H9 (cell line): ENCODE data around the gene CLEC9A. TPM values are rescaled to one million over a fixed set of nuclear protein-coding genes. Genes with fewer than 3 reads are reported as not detected.

Source experiments
- DNase-seq: peaks from one replicate; pipeline ENCODE4 v3.0.0-alpha.2; 2017
- H2AFZ ChIP-seq: one replicate; pipeline ENCODE4 v1.6.1; 2013; ENCODE audit warnings: mild to moderate bottlenecking, low read length, control low read depth, moderate library complexity
- H2AK5ac ChIP-seq: 2 replicates; pipeline ENCODE4 v1.6.1; 2013; ENCODE audit warnings: low read length, control low read depth, mixed read lengths; ENCODE audit not compliant: insufficient read length
- H2BK120ac ChIP-seq: one replicate; pipeline ENCODE4 v1.6.1; 2013; ENCODE audit warnings: low read depth, mild to moderate bottlenecking, low read length, control low read depth, inconsistent platforms; ENCODE audit not compliant: poor library complexity, severe bottlenecking
- H2BK12ac ChIP-seq: 2 replicates; pipeline ENCODE4 v1.6.1; 2013; ENCODE audit warnings: low read length, control low read depth, mixed read lengths, low read depth; ENCODE audit not compliant: insufficient read length
- H2BK15ac ChIP-seq: 2 replicates; pipeline ENCODE4 v1.6.1; 2013; ENCODE audit warnings: low read depth, low read length, control low read depth
- H2BK20ac ChIP-seq: one replicate; pipeline ENCODE4 v1.6.1; 2013; ENCODE audit warnings: low read depth, mild to moderate bottlenecking, low read length, control low read depth, inconsistent platforms; ENCODE audit not compliant: poor library complexity, severe bottlenecking
- H2BK5ac ChIP-seq: 2 replicates; pipeline ENCODE4 v1.6.1; 2013; ENCODE audit warnings: low read length, control low read depth, mixed read lengths; ENCODE audit not compliant: insufficient read length
- H3K14ac ChIP-seq: 2 replicates; pipeline ENCODE4 v1.6.1; 2013; ENCODE audit warnings: low read length, control low read depth; ENCODE audit not compliant: insufficient read depth
- H3K18ac ChIP-seq: 2 replicates; pipeline ENCODE4 v1.6.1; 2013; ENCODE audit warnings: low read depth, mild to moderate bottlenecking, mixed read lengths, low read length, control low read depth; ENCODE audit not compliant: insufficient read length
- H3K23ac ChIP-seq: 2 replicates; pipeline ENCODE4 v1.6.1; 2013; ENCODE audit warnings: low read length, control low read depth, mixed read lengths, low read depth; ENCODE audit not compliant: insufficient read length
- H3K23me2 ChIP-seq: 2 replicates; pipeline ENCODE4 v1.6.1; 2013; ENCODE audit warnings: low read depth, mild to moderate bottlenecking, mixed read lengths, low read length, control low read depth; ENCODE audit not compliant: insufficient read length, poor library complexity, severe bottlenecking
- H3K27ac ChIP-seq: 2 replicates; pipeline ENCODE4 v1.5.1; 2013; ENCODE audit warnings: low read length, control low read depth, mixed read lengths, low read depth; ENCODE audit not compliant: insufficient read length
- H3K27me3 ChIP-seq: 2 replicates; pipeline ENCODE4 v1.6.1; 2013; ENCODE audit warnings: low read length, control low read depth, inconsistent platforms; ENCODE audit not compliant: insufficient read depth
- H3K4ac ChIP-seq: 2 replicates; pipeline ENCODE4 v1.6.1; 2013; ENCODE audit warnings: low read depth, mild to moderate bottlenecking, control low read depth, inconsistent platforms, low read length, moderate library complexity
- H3K4me1 ChIP-seq: 2 replicates; pipeline ENCODE4 v1.6.1; 2013; ENCODE audit warnings: low read length, control low read depth, inconsistent platforms; ENCODE audit not compliant: insufficient read depth
- H3K4me2 ChIP-seq: 2 replicates; pipeline ENCODE4 v1.6.1; 2013; ENCODE audit warnings: low read length, control low read depth, mixed read lengths; ENCODE audit not compliant: insufficient read length, insufficient read depth
- H3K56ac ChIP-seq: 2 replicates; pipeline ENCODE4 v1.6.1; 2013; ENCODE audit warnings: low read depth, mild to moderate bottlenecking, mixed read lengths, low read length, control low read depth; ENCODE audit not compliant: insufficient read length
- H3K79me1 ChIP-seq: 2 replicates; pipeline ENCODE4 v1.6.1; 2013; ENCODE audit warnings: low read depth, mild to moderate bottlenecking, moderate library complexity, low read length, control low read depth, inconsistent platforms; ENCODE audit not compliant: insufficient read depth, poor library complexity, severe bottlenecking
- H3K79me2 ChIP-seq: 2 replicates; pipeline ENCODE4 v1.6.1; 2013; ENCODE audit warnings: low read length, control low read depth, inconsistent platforms; ENCODE audit not compliant: insufficient read depth
- H3K9ac ChIP-seq: 2 replicates; pipeline ENCODE4 v1.6.1; 2013; ENCODE audit warnings: low read length, control low read depth, mixed read lengths; ENCODE audit not compliant: insufficient read length; ENCODE audit errors: extremely low read depth
- H3K9me3 ChIP-seq: one replicate; pipeline ENCODE4 v1.6.1; 2013; ENCODE audit warnings: low read depth, low read length, inconsistent platforms; ENCODE audit not compliant: control insufficient read depth
- H3T11ph ChIP-seq: one replicate; pipeline ENCODE4 v1.6.1; 2013; ENCODE audit warnings: mild to moderate bottlenecking, low read length, control low read depth, inconsistent platforms
- H4K20me1 ChIP-seq: one replicate; pipeline ENCODE4 v1.6.1; 2013; ENCODE audit not compliant: control insufficient read depth, insufficient read length, insufficient read depth
- H4K5ac ChIP-seq: 2 replicates; pipeline ENCODE4 v1.6.1; 2013; ENCODE audit warnings: low read depth, mild to moderate bottlenecking, mixed read lengths, low read length, control low read depth; ENCODE audit not compliant: insufficient read length
- H4K8ac ChIP-seq: replicated peaks from 2 replicates; pipeline ENCODE4 v1.6.1; 2013; ENCODE audit warnings: low read length, control low read depth, mixed read lengths, low read depth; ENCODE audit not compliant: insufficient read length
- H4K91ac ChIP-seq: 2 replicates; pipeline ENCODE4 v1.6.1; 2013; ENCODE audit warnings: low read depth, mild to moderate bottlenecking, moderate library complexity, mixed read lengths, low read length, control low read depth; ENCODE audit not compliant: insufficient read length
- H3K27ac Mint-ChIP-seq, 3 experiments: 2 replicates in 2 of 3; 3 replicates in 1 of 3; pipeline ENCODE4 v1.8.0; 2020 to 2021; ENCODE audit warnings: mixed read lengths in 3 of 3, mild to moderate bottlenecking in 1 of 3, moderate library complexity in 1 of 3
- H3K27me3 Mint-ChIP-seq: 2 replicates; pipeline ENCODE4 v1.8.0; 2021; ENCODE audit warnings: low read depth, mild to moderate bottlenecking, moderate library complexity, mixed read lengths
- H3K36me3 Mint-ChIP-seq, 3 experiments: 2 replicates in 2 of 3; 3 replicates in 1 of 3; pipeline ENCODE4 v1.8.0; 2020 to 2021; ENCODE audit warnings: low read depth in 3 of 3, mixed read lengths in 3 of 3; ENCODE audit not compliant: insufficient read depth in 1 of 3
- H3K4me1 Mint-ChIP-seq, 2 experiments: 2 replicates each; pipeline ENCODE4 v1.8.0; 2020; ENCODE audit warnings: mixed read lengths in 2 of 2
- H3K4me3 Mint-ChIP-seq, 2 experiments: 2 replicates in 1 of 2; 3 replicates in 1 of 2; pipeline ENCODE4 v1.8.0; 2020 to 2021; ENCODE audit warnings: mild to moderate bottlenecking in 2 of 2, mixed read lengths in 2 of 2, moderate library complexity in 1 of 2
- H3K9me3 Mint-ChIP-seq, 2 experiments: 2 replicates in 1 of 2; 3 replicates in 1 of 2; pipeline ENCODE4 v1.8.0; 2020; ENCODE audit warnings: mild to moderate bottlenecking in 2 of 2, mixed read lengths in 2 of 2, moderate library complexity in 1 of 2
- CTCF ChIP-seq: fragments of 200-600 bp; sonication (generic); conservative IDR thresholded peaks from 3 replicates; pipeline ENCODE4 v1.8.0; 2021; ENCODE audit warnings: antibody characterized with exemption, mild to moderate bottlenecking
- WGBS: extraction: QIAGEN DNeasy Blood & Tissue Kit; methylation state at CpG from one replicate; pipeline ENCODE4 v1.1.7; 2013; ENCODE audit warnings: missing lambda C conversion rate, low lambda C conversion rate, mixed read lengths; ENCODE audit not compliant: insufficient read length; ENCODE audit errors: extremely low coverage; 5-methylcytosine and 5-hydroxymethylcytosine counted together
- total RNA-seq: library from RNA; stranded (reverse); gene quantifications from 2 replicates; pipeline ENCODE4 v1.2.1, GENCODE V29; 2021

The CLEC9A gene
- total RNA-seq, 1 experiment from 2014 or later = not detected

- Histone ChIP-seq H3K27ac (no peak overlapping the region), H3T11ph (no peak overlapping the region), H3K56ac (no peak overlapping the region), H2AK5ac (no peak overlapping the region), H3K4me2 (no peak overlapping the region), H4K20me1 (no peaks in the 10 kb centered on the region), H4K8ac (no peak overlapping the region), H3K4me1 (no peaks in the 10 kb centered on the region), H3K14ac (no peak overlapping the region), H3K23me2 (no peaks in the 10 kb centered on the region), H3K9ac (no peak overlapping the region), H3K9me3 (no peaks in the 10 kb centered on the region), H2BK15ac (no peak overlapping the region), H3K18ac (no peak overlapping the region), H3K4ac (no peak overlapping the region), H3K79me2 (peaks cover 2% of the 10 kb centered on the region; the same call in 1 of the 2 replicates), H4K91ac (no peak overlapping the region), H2BK12ac (no peak overlapping the region), H2BK120ac (no peak overlapping the region), H4K5ac (no peak overlapping the region), H2AFZ (no peak overlapping the region), H2BK20ac (no peak overlapping the region), H3K79me1 (no peaks in the 10 kb centered on the region), H3K23ac (no peak overlapping the region), H3K27me3 (no peaks in the 10 kb centered on the region; the same call in 1 of the 2 replicates), H2BK5ac (no peak overlapping the region)
- Mint-ChIP-seq H3K4me1 (0 out of 4 replicates have a peak, but pooled peaks cover 3 to 4% of the 10 kb centered on the region in 2 experiments), H3K4me3 (no peak overlapping the region), H3K36me3 (no peaks in the 10 kb centered on the region), H3K27ac (no peak overlapping the region), H3K9me3 (no peaks in the 10 kb centered on the region), H3K27me3 (no peaks in the 10 kb centered on the region)
- DNase-seq = no peak
- TF ChIP-seq CTCF = no peak
- no CpG with 5 or more reads among the region's 3 CpGs for WGBS
Measured at GRCh38 chr12:10067942-10068341, 37.5 kb downstream of the CLEC9A start.
